GM21381 (cell line): ENCODE data around the gene ACTR6.
"Not testable (repeated sequence)": the region's sequence is repeated elsewhere in the genome, so short reads cannot be mapped to it uniquely, and the experiment has no call there.

Source experiments
- ATAC-seq: cut with Tn5 transposase; IDR thresholded peaks from one replicate; pipeline ENCODE4 v1.9.1; 2021; ENCODE audit warnings: mild to moderate bottlenecking, moderate library complexity; ENCODE audit not compliant: unreplicated experiment

ACTR6 gene

GRCh38 chr12:100184549-100185145 lies 16.0 kb upstream of the ACTR6 start:
- no peak for ATAC-seq

- ATAC-seq = peak; percentile 86
Measured at GRCh38 chr12:100185361-100185894, 15.2 kb upstream of the ACTR6 start.

GRCh38 chr12:100186071-100186470 lies 14.5 kb upstream of the ACTR6 start:
- ATAC-seq = no peak

GRCh38 chr12:100187068-100187467 lies 13.5 kb upstream of the ACTR6 start:
- ATAC-seq = no peak

GRCh38 chr12:100187857-100188519 lies 12.6 kb upstream of the ACTR6 start:
- ATAC-seq = no peak

- ATAC-seq = not testable (repeated sequence)
Measured at GRCh38 chr12:100188888-100189635, 11.6 kb upstream of the ACTR6 start.

GRCh38 chr12:100189636-100190394 lies 10.8 kb upstream of the ACTR6 start:
- ATAC-seq = no peak

- no peak for ATAC-seq
Measured at GRCh38 chr12:100193085-100193484, 7.5 kb upstream of the ACTR6 start.

GRCh38 chr12:100197486-100197885 lies 3.1 kb upstream of the ACTR6 start:
- ATAC-seq = no peak

GRCh38 chr12:100199023-100199346 lies 1.6 kb upstream of the ACTR6 start:
- ATAC-seq = peak; percentile 7

GRCh38 chr12:100199347-100200149 lies 1.1 kb upstream of the ACTR6 start:
- ATAC-seq = peak; percentile 71

GRCh38 chr12:100201604-100202423 lies 1.2 kb downstream of the ACTR6 start:
- ATAC-seq = no peak

GRCh38 chr12:100207311-100207710 lies 6.7 kb downstream of the ACTR6 start:
- ATAC-seq = no peak

- ATAC-seq = no peak
Measured at GRCh38 chr12:100208834-100209233, 8.2 kb downstream of the ACTR6 start.

GRCh38 chr12:100211698-100212097 lies 11.1 kb downstream of the ACTR6 start:
- ATAC-seq = no peak

GRCh38 chr12:100213016-100213891 lies 12.6 kb downstream of the ACTR6 start:
- no peak for ATAC-seq

GRCh38 chr12:100214518-100214917 lies 13.9 kb downstream of the ACTR6 start:
- ATAC-seq = no peak

GRCh38 chr12:100215209-100215608 lies 14.6 kb downstream of the ACTR6 start:
- ATAC-seq = no peak

GRCh38 chr12:100216337-100216736 lies 15.7 kb downstream of the ACTR6 start:
- no peak for ATAC-seq
